GM23338 (cell line): Measurements from ENCODE around the gene STK38. TPM values are rescaled to one million over a fixed set of nuclear protein-coding genes. Genes with fewer than 3 reads are reported as not detected.
A peak's percentile ranks its signal among the peaks of the same experiment; 100 is the strongest.

ENCODE experiments used
- ATAC-seq: fragments of 200-7000 bp; cut with Tn5 transposase; 3 replicates; pipeline ENCODE4 v1.9.1; 2020
- DNase-seq: peaks from one replicate; pipeline ENCODE4 v3.0.0-alpha.2; 2015; ENCODE audit warnings: low spot score
- H2AFZ ChIP-seq: fragments of 200-600 bp; sonication (generic); 2 replicates; pipeline ENCODE4 v1.8.0; 2016; ENCODE audit warnings: antibody characterized with exemption, mild to moderate bottlenecking, moderate library complexity
- H3F3A ChIP-seq: fragments of 200-600 bp; sonication (generic); replicated peaks from 2 replicates; pipeline ENCODE4 v1.8.0; 2017; ENCODE audit warnings: antibody characterized with exemption, mixed run types, low read depth
- H3K27ac ChIP-seq: fragments of 200-600 bp; sonication (generic); 2 replicates; pipeline ENCODE4 v1.6.1; 2016; ENCODE audit warnings: low read depth
- H3K27me3 ChIP-seq: fragments of 200-600 bp; sonication (generic); 2 replicates; pipeline ENCODE4 v1.8.0; 2016; ENCODE audit warnings: mild to moderate bottlenecking, mixed run types, moderate library complexity; ENCODE audit not compliant: insufficient read depth
- H3K36me3 ChIP-seq: fragments of 200-600 bp; sonication (generic); 2 replicates; pipeline ENCODE4 v1.8.0; 2016; ENCODE audit warnings: mild to moderate bottlenecking; ENCODE audit not compliant: insufficient read depth
- H3K4me1 ChIP-seq: fragments of 200-600 bp; sonication (generic); 2 replicates; pipeline ENCODE4 v1.8.0; 2016; ENCODE audit warnings: mild to moderate bottlenecking, moderate library complexity; ENCODE audit not compliant: insufficient read depth
- H3K4me2 ChIP-seq: fragments of 200-600 bp; sonication (generic); 2 replicates; pipeline ENCODE4 v1.7.1; 2017; ENCODE audit warnings: mixed run types
- H3K4me3 ChIP-seq: fragments of 200-600 bp; sonication (generic); 2 replicates; pipeline ENCODE4 v1.6.1; 2016; ENCODE audit warnings: mixed run types
- H3K79me2 ChIP-seq: fragments of 200-600 bp; sonication (generic); replicated peaks from 2 replicates; pipeline ENCODE4 v1.8.0; 2017; ENCODE audit warnings: mild to moderate bottlenecking; ENCODE audit not compliant: insufficient read depth
- H3K9me2 ChIP-seq: fragments of 200-600 bp; sonication (generic); 2 replicates; pipeline ENCODE4 v1.8.0; 2017; ENCODE audit not compliant: insufficient read depth
- H4K20me1 ChIP-seq: fragments of 200-600 bp; sonication (generic); replicated peaks from 2 replicates; pipeline ENCODE4 v1.8.0; 2017; ENCODE audit warnings: mild to moderate bottlenecking; ENCODE audit not compliant: insufficient read depth
- H3K27ac Mint-ChIP-seq: 2 replicates; pipeline ENCODE4 v1.8.0; 2020; ENCODE audit warnings: inconsistent platforms, mild to moderate bottlenecking, moderate library complexity, mixed read lengths
- H3K27me3 Mint-ChIP-seq: 3 replicates; pipeline ENCODE4 v1.8.0; 2022; ENCODE audit warnings: low read depth, mild to moderate bottlenecking, moderate library complexity, mixed read lengths, inconsistent platforms; ENCODE audit not compliant: insufficient read depth, poor library complexity
- H3K36me3 Mint-ChIP-seq: 3 replicates; pipeline ENCODE4 v1.8.0; 2021; ENCODE audit warnings: low read depth, mild to moderate bottlenecking, inconsistent platforms, moderate library complexity, mixed read lengths
- H3K4me1 Mint-ChIP-seq: 3 replicates; pipeline ENCODE4 v1.8.0; 2020; ENCODE audit warnings: mild to moderate bottlenecking, inconsistent platforms, mixed read lengths
- H3K4me3 Mint-ChIP-seq: 3 replicates; pipeline ENCODE4 v1.8.0; 2021; ENCODE audit warnings: moderate library complexity, mild to moderate bottlenecking, inconsistent platforms, mixed read lengths
- H3K9me3 Mint-ChIP-seq: 3 replicates; pipeline ENCODE4 v1.8.0; 2020; ENCODE audit warnings: moderate library complexity, mild to moderate bottlenecking, inconsistent platforms, mixed read lengths
- CREB1 ChIP-seq: fragments of 250-450 bp; sonication (Bioruptor Pico); IDR thresholded peaks from 2 replicates; pipeline ENCODE4 v1.5.0; 2020; ENCODE audit warnings: low read depth, mild to moderate bottlenecking, moderate library complexity
- EZH2 ChIP-seq: fragments of 200-600 bp; sonication (generic); IDR thresholded peaks from one replicate; pipeline ENCODE4 v1.8.0; 2017; ENCODE audit warnings: antibody characterized with exemption, mild to moderate bottlenecking, low read depth; ENCODE audit not compliant: unreplicated experiment
- JUNB ChIP-seq: IDR thresholded peaks from one replicate; pipeline ENCODE4 v1.6.1; 2016; ENCODE audit warnings: antibody characterized with exemption; ENCODE audit not compliant: unreplicated experiment
- NANOG ChIP-seq: IDR thresholded peaks from 2 replicates; pipeline ENCODE4 v1.6.1; 2016; ENCODE audit warnings: antibody characterized with exemption, borderline replicate concordance
- ZNF114 ChIP-seq: fragments of 250-450 bp; sonication (Bioruptor Pico); IDR thresholded peaks from 2 replicates; pipeline ENCODE4 v1.5.0; 2020; ENCODE audit warnings: mild to moderate bottlenecking, moderate library complexity
- polyA plus RNA-seq: library from polyadenylated mRNA; unstranded; fragments of >200 nt; fragmentation: Nextera tagmentation; extraction: Ambion mirVana; gene quantifications from 2 replicates; pipeline ENCODE4 v1.2.1, GENCODE V29; 2016
- total RNA-seq: library from RNA; depleted of rRNA; stranded (reverse); fragments of >200 nt; shearing (Covaris generic); gene quantifications from 2 replicates; pipeline ENCODE4 v1.2.3, GENCODE V29; 2014
- TF ChIP-seq, protein P1 (sequence below), 2 experiments: fragments of 200-600 bp in 1 of 2; sonication (generic) in 1 of 2; conservative IDR thresholded peaks; 2 replicates each; pipeline versions ENCODE4 v1.5.1 to v1.6.1; 2016 to 2017; ENCODE audit warnings: antibody characterized with exemption in 2 of 2, low read depth in 2 of 2, mild to moderate bottlenecking in 2 of 2, moderate library complexity in 1 of 2
- TF ChIP-seq, protein P2 (sequence below): IDR thresholded peaks from one replicate; pipeline ENCODE4 v1.6.1; 2018; ENCODE audit warnings: antibody characterized with exemption; ENCODE audit not compliant: unreplicated experiment
- TF ChIP-seq, protein P3 (sequence below): fragments of 250-450 bp; sonication (Bioruptor Pico); IDR thresholded peaks from 2 replicates; pipeline ENCODE4 v1.5.0; 2020; ENCODE audit warnings: mild to moderate bottlenecking, moderate library complexity

STK38 gene
- total and polyA plus RNA-seq, 2 experiments from 2014 or later = 10.8 to 17.4 TPM

DNA sequence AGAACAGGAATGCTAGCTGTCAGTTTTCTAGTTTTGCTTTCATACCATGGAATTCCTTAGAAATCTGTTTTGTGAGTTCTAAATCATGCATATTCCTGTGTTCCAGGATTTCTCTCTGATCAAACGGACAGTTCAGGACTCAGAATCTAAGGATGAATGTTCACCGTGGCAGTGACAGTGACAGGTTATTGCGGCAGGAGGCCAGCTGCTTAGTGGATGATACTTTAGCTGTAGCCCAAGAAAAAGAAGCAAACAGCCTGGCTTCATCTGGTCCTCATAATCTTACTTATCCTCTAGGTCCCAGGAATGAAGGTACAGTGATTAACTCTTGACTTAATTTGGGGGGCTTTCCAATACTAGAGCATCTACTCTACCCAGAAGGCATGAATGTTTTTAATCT lies 77.3 kb downstream of the STK38 start:
- Mint-ChIP-seq H3K4me1 (no peaks in the 10 kb centered on the region; the same call in 2 of the 3 replicates), H3K27ac (no peak overlapping the region), H3K36me3 (peaks cover 21% of the 10 kb centered on the region; the same call in 2 of the 3 replicates), H3K9me3 (no peaks in the 10 kb centered on the region; the same call in 2 of the 3 replicates), H3K4me3 (no peak overlapping the region), H3K27me3 (no peaks in the 10 kb centered on the region)
- Histone ChIP-seq H3K4me2 (no peak overlapping the region), H3K79me2 (peaks cover 56% of the 10 kb centered on the region), H3K9me2 (no peaks in the 10 kb centered on the region), H3K4me3 (no peak overlapping the region), H3K27me3 (no peaks in the 10 kb centered on the region), H3K36me3 (no peaks in the 10 kb centered on the region), H4K20me1 (peaks cover 4% of the 10 kb centered on the region; the same call in 1 of the 2 replicates), H3K27ac (peak overlapping the region; percentile 72; the same call in 1 of the 2 replicates), H3K4me1 (no peaks in the 10 kb centered on the region), H2AFZ (no peak overlapping the region), H3F3A (no peaks in the 10 kb centered on the region)
- DNase-seq (no peak), ATAC-seq (no peak)
- TF ChIP-seq JUNB (no peak), EZH2 (no peak), ZNF114 (no peak), CREB1 (CRISPR knock-in tag) (no peak), NANOG (no peak)
- TF ChIP-seq, protein P1, sequence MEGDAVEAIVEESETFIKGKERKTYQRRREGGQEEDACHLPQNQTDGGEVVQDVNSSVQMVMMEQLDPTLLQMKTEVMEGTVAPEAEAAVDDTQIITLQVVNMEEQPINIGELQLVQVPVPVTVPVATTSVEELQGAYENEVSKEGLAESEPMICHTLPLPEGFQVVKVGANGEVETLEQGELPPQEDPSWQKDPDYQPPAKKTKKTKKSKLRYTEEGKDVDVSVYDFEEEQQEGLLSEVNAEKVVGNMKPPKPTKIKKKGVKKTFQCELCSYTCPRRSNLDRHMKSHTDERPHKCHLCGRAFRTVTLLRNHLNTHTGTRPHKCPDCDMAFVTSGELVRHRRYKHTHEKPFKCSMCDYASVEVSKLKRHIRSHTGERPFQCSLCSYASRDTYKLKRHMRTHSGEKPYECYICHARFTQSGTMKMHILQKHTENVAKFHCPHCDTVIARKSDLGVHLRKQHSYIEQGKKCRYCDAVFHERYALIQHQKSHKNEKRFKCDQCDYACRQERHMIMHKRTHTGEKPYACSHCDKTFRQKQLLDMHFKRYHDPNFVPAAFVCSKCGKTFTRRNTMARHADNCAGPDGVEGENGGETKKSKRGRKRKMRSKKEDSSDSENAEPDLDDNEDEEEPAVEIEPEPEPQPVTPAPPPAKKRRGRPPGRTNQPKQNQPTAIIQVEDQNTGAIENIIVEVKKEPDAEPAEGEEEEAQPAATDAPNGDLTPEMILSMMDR (conservative IDR thresholded peaks at IDR 0.05; ENCODE audit: low read depth in 2 of 2) = no peak
- TF ChIP-seq, protein P2, sequence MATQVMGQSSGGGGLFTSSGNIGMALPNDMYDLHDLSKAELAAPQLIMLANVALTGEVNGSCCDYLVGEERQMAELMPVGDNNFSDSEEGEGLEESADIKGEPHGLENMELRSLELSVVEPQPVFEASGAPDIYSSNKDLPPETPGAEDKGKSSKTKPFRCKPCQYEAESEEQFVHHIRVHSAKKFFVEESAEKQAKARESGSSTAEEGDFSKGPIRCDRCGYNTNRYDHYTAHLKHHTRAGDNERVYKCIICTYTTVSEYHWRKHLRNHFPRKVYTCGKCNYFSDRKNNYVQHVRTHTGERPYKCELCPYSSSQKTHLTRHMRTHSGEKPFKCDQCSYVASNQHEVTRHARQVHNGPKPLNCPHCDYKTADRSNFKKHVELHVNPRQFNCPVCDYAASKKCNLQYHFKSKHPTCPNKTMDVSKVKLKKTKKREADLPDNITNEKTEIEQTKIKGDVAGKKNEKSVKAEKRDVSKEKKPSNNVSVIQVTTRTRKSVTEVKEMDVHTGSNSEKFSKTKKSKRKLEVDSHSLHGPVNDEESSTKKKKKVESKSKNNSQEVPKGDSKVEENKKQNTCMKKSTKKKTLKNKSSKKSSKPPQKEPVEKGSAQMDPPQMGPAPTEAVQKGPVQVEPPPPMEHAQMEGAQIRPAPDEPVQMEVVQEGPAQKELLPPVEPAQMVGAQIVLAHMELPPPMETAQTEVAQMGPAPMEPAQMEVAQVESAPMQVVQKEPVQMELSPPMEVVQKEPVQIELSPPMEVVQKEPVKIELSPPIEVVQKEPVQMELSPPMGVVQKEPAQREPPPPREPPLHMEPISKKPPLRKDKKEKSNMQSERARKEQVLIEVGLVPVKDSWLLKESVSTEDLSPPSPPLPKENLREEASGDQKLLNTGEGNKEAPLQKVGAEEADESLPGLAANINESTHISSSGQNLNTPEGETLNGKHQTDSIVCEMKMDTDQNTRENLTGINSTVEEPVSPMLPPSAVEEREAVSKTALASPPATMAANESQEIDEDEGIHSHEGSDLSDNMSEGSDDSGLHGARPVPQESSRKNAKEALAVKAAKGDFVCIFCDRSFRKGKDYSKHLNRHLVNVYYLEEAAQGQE = no peak
- TF ChIP-seq, protein P3, sequence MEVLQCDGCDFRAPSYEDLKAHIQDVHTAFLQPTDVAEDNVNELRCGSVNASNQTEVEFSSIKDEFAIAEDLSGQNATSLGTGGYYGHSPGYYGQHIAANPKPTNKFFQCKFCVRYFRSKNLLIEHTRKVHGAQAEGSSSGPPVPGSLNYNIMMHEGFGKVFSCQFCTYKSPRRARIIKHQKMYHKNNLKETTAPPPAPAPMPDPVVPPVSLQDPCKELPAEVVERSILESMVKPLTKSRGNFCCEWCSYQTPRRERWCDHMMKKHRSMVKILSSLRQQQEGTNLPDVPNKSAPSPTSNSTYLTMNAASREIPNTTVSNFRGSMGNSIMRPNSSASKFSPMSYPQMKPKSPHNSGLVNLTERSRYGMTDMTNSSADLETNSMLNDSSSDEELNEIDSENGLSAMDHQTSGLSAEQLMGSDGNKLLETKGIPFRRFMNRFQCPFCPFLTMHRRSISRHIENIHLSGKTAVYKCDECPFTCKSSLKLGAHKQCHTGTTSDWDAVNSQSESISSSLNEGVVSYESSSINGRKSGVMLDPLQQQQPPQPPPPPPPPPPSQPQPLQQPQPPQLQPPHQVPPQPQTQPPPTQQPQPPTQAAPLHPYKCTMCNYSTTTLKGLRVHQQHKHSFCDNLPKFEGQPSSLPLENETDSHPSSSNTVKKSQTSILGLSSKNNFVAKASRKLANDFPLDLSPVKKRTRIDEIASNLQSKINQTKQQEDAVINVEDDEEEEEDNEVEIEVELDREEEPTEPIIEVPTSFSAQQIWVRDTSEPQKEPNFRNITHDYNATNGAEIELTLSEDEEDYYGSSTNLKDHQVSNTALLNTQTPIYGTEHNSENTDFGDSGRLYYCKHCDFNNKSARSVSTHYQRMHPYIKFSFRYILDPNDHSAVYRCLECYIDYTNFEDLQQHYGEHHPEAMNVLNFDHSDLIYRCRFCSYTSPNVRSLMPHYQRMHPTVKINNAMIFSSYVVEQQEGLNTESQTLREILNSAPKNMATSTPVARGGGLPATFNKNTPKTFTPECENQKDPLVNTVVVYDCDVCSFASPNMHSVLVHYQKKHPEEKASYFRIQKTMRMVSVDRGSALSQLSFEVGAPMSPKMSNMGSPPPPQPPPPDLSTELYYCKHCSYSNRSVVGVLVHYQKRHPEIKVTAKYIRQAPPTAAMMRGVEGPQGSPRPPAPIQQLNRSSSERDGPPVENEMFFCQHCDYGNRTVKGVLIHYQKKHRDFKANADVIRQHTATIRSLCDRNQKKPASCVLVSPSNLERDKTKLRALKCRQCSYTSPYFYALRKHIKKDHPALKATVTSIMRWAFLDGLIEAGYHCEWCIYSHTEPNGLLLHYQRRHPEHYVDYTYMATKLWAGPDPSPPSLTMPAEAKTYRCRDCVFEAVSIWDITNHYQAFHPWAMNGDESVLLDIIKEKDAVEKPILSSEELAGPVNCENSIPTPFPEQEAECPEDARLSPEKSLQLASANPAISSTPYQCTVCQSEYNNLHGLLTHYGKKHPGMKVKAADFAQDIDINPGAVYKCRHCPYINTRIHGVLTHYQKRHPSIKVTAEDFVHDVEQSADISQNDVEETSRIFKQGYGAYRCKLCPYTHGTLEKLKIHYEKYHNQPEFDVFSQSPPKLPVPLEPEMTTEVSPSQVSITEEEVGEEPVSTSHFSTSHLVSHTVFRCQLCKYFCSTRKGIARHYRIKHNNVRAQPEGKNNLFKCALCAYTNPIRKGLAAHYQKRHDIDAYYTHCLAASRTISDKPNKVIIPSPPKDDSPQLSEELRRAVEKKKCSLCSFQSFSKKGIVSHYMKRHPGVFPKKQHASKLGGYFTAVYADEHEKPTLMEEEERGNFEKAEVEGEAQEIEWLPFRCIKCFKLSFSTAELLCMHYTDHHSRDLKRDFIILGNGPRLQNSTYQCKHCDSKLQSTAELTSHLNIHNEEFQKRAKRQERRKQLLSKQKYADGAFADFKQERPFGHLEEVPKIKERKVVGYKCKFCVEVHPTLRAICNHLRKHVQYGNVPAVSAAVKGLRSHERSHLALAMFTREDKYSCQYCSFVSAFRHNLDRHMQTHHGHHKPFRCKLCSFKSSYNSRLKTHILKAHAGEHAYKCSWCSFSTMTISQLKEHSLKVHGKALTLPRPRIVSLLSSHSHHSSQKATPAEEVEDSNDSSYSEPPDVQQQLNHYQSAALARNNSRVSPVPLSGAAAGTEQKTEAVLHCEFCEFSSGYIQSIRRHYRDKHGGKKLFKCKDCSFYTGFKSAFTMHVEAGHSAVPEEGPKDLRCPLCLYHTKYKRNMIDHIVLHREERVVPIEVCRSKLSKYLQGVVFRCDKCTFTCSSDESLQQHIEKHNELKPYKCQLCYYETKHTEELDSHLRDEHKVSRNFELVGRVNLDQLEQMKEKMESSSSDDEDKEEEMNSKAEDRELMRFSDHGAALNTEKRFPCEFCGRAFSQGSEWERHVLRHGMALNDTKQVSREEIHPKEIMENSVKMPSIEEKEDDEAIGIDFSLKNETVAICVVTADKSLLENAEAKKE (CRISPR knock-in tag) = no peak
